ENCODE results near the gene ZNF19. TPM values are rescaled to one million over a fixed set of nuclear protein-coding genes. Genes with fewer than 3 reads are reported as not detected.

Gene ZNF19
- total RNA-seq, 3 donors from 2014 or later: 7.4 to 8.5 (median 7.8) TPM

DNA sequence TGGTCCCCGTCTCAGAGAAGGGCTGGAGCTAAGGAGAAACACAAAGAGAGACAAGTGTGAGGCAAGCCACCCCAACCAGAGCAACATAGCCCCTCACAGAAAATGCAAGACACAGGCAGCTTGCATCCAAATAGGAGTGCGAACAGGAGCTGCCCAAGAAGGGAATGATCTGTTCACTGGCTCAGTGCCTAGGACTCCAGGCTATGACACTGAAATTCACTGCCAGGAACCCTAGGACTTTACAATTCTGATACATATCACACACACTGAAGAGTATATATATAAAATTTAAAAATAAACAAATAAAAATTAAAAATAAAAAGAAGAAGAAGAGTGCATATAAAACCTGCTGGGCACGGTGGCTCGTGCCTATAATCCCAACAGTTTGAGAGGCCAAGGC, 32.3 kb downstream of the ZNF19 start:
- H3K4me3 ChIP-seq: no peak overlapping the region
- intact Hi-C loops (cut with DNase I, micrococcal nuclease): no loop called here
- TF ChIP-seq, protein P1, sequence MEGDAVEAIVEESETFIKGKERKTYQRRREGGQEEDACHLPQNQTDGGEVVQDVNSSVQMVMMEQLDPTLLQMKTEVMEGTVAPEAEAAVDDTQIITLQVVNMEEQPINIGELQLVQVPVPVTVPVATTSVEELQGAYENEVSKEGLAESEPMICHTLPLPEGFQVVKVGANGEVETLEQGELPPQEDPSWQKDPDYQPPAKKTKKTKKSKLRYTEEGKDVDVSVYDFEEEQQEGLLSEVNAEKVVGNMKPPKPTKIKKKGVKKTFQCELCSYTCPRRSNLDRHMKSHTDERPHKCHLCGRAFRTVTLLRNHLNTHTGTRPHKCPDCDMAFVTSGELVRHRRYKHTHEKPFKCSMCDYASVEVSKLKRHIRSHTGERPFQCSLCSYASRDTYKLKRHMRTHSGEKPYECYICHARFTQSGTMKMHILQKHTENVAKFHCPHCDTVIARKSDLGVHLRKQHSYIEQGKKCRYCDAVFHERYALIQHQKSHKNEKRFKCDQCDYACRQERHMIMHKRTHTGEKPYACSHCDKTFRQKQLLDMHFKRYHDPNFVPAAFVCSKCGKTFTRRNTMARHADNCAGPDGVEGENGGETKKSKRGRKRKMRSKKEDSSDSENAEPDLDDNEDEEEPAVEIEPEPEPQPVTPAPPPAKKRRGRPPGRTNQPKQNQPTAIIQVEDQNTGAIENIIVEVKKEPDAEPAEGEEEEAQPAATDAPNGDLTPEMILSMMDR (IDR thresholded peaks at IDR 0.05): no peak
- H3K4me1 ChIP-seq (ENCODE audit: low read depth): peaks cover 9% of the 10 kb centered on the region
- no peak for ATAC-seq
- H3K36me3 ChIP-seq (ENCODE audit: low read depth): peaks cover 4% of the 10 kb centered on the region
- peaks cover 20% of the 10 kb centered on the region for H3K9me3 ChIP-seq
- no peak for DNase-seq

DNA sequence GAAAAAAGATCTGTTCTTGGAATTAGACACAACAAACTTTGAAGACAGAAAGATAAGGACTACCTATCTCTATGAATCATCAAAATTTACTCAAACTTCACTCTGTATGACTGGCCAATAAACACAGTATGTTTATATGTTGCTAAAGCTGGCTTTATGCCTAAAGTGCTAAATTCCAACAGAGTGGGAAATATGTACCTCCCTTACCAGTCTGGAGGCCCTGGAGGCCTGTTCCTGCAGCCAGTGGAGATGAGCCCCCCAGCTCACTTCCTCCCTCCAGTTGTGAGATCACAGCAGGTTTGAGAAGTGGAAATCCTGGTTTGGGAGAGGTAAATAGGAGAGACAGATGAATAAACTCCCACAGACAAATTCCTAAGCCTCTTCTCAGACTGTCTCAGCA, 36.1 kb downstream of the ZNF19 start:
- H3K4me3 ChIP-seq: no peak overlapping the region
- peaks cover 34% of the 10 kb centered on the region for H3K36me3 ChIP-seq (ENCODE audit: low read depth)
- ATAC-seq (no peak), DNase-seq (no peak)
- no peaks in the 10 kb centered on the region for H3K4me1 ChIP-seq (ENCODE audit: low read depth)
- TF ChIP-seq, protein P1 (IDR thresholded peaks at IDR 0.05): no peak
- intact Hi-C loops (cut with DNase I, micrococcal nuclease): no loop called here
- peaks cover 58% of the 10 kb centered on the region for H3K9me3 ChIP-seq

DNA sequence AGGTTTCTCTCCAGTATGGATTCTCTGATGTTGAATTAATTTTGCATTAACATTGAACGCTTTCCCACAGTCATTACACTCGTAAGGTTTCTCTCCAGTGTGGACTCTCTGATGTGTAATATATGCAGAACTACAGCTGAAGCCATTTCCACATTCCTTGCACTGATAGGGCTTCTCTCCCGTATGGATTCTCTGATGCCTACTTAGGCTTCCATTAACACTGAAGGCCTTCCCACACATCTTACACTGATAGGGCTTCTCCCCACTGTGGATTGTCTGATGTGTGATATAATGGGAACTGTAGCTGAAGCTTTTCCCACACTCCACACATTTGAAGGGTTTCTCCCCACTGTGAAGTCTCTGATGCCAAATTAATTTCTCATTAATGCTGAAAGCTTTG, 40.1 kb downstream of the ZNF19 start:
- Histone ChIP-seq H3K36me3 (ENCODE audit: low read depth) (peaks cover 34% of the 10 kb centered on the region), H3K4me1 (ENCODE audit: low read depth) (no peaks in the 10 kb centered on the region), H3K9me3 (peaks cover 97% of the 10 kb centered on the region), H3K4me3 (no peak overlapping the region)
- ATAC-seq: no peak
- intact Hi-C loops (cut with DNase I, micrococcal nuclease): no loop called here
- TF ChIP-seq, protein P1 (IDR thresholded peaks at IDR 0.05): no peak
- DNase-seq: no peak

DNA sequence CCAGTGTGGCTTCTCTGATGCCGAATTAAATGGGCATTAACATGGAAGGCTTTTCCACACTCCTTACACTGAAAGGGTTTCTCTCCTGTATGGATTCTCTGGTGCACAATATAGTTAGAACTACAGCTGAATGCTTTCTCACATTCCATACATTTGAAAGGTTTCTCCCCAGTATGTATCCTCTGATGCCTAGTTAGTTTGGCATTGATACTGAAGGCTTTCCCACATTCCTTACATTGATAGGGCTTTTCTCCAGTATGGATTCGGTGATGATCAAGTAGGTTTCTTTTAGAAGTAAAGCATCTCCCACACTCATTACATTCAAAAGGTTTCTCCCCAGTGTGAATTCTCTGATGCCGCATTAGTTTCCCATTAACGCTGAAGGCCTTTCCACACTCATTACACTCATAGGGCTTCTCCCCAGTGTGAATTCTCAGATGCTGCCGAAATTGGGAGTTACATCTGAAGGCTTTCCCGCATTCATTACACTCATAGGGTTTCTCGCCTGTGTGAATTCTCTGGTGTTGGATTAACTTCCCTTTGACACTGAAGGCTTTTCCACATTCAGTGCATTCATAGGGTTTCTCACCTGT, 40.8 kb downstream of the ZNF19 start:
- TF ChIP-seq, protein P1 (IDR thresholded peaks at IDR 0.05): no peak
- Histone ChIP-seq H3K4me3 (no peak overlapping the region), H3K4me1 (ENCODE audit: low read depth) (no peaks in the 10 kb centered on the region), H3K9me3 (peaks cover 96% of the 10 kb centered on the region), H3K36me3 (ENCODE audit: low read depth) (peaks cover 30% of the 10 kb centered on the region)
- DNase-seq: no peak
- intact Hi-C loops (cut with DNase I, micrococcal nuclease): no loop called here
- ATAC-seq: no peak

DNA sequence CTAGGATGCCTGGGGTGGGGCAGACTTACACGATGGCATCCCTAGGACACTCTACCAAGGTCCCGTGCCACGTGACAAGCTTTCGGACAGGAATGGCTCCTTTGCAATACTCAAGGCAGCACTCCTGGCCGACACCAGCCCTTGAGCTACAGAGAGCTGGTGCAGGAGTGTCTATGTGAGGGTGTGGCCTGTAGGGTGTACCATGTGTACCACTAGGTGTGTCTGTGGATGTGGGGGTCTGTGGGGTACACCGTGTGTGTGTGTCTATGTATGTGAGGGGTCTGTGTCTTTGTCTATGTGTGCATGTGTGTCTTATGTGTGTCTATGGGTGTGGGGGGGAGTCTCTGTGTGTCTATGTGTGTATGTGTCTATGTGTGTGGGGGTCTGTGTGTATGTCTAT, 45.4 kb downstream of the ZNF19 start:
- ATAC-seq: no peak
- H3K9me3 ChIP-seq: peaks cover 61% of the 10 kb centered on the region
- TF ChIP-seq, protein P1 (IDR thresholded peaks at IDR 0.05): no peak
- intact Hi-C loops (cut with DNase I, micrococcal nuclease): no loop called here
- no peaks in the 10 kb centered on the region for H3K4me1 ChIP-seq (ENCODE audit: low read depth)
- H3K36me3 ChIP-seq (ENCODE audit: low read depth): peaks cover 4% of the 10 kb centered on the region
- no peak overlapping the region for H3K4me3 ChIP-seq
- DNase-seq: no peak

DNA sequence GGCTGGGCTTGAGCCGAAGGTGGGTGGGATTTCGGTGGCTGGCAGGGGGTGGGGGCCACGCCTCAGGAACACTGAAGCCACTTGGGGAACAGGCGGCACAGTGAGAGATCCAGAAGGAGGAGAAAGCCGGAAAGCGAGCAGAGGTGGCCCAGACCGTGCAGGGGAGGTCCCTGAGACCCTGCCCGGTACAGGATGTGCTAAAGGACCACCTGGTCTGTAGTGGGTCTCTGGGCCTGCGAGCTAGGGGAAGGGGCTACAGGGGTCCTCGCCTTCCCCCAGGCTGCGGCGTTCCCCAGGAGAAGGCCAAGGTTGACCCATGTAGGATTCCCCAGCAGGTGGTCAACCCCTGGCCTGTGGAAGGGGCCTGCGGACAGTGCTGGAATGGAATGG, 47.1 kb downstream of the ZNF19 start, which contains the start of gene TLE7:
TSS of gene TLE7 (minus strand) at position 4 of the 390 bp plus-strand sequence. CDS start 8,730 bp downstream, outside the sequence.
- H3K36me3 ChIP-seq (ENCODE audit: low read depth): no peaks in the 10 kb centered on the region
- ATAC-seq (no peak), DNase-seq (no peak)
- H3K9me3 ChIP-seq: peaks cover 44% of the 10 kb centered on the region
- intact Hi-C loops (cut with DNase I, micrococcal nuclease): no loop called here
- TF ChIP-seq, protein P1 (IDR thresholded peaks at IDR 0.05): no peak
- no peak within 1 kb of the TSS for H3K4me3 ChIP-seq
- no peaks in the 10 kb centered on the region for H3K4me1 ChIP-seq (ENCODE audit: low read depth)
